ENCODE measurements around the gene CTXN2.

DNA sequence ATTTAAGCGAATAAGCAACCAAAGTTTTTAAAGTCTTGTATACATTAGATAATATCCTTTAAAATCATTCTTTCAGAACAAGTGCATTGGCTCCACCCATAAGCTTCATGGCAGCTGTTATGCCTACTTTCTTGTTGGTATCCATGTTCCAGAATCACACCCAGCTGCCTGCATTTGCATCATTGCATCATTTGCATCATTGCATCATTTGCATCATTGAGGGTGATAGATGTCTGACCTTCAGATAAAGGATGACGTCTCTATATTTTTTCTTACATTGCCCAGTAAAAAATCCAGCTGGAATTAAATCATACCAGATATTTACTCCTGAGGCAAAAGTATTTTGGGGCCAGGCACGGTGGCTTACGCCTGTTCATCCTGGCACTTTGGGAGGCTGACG lies 56.9 kb downstream of the CTXN2 start:
- TF ChIP-seq FOS (IDR thresholded peaks at IDR 0.05; ENCODE audit: low read depth, low read length), result no peak
- 0 out of 2 replicates have a peak, but pooled peaks have one; percentile 8 for TF ChIP-seq CEBPB (IDR thresholded peaks at IDR 0.05; ENCODE audit: low read depth, low read length)
- TF ChIP-seq, protein P1, sequence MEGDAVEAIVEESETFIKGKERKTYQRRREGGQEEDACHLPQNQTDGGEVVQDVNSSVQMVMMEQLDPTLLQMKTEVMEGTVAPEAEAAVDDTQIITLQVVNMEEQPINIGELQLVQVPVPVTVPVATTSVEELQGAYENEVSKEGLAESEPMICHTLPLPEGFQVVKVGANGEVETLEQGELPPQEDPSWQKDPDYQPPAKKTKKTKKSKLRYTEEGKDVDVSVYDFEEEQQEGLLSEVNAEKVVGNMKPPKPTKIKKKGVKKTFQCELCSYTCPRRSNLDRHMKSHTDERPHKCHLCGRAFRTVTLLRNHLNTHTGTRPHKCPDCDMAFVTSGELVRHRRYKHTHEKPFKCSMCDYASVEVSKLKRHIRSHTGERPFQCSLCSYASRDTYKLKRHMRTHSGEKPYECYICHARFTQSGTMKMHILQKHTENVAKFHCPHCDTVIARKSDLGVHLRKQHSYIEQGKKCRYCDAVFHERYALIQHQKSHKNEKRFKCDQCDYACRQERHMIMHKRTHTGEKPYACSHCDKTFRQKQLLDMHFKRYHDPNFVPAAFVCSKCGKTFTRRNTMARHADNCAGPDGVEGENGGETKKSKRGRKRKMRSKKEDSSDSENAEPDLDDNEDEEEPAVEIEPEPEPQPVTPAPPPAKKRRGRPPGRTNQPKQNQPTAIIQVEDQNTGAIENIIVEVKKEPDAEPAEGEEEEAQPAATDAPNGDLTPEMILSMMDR (conservative IDR thresholded peaks at IDR 0.05; ENCODE audit: low read depth, low read length), result no peak
- no peak for TF ChIP-seq SMC3 (IDR thresholded peaks at IDR 0.05; ENCODE audit: low read depth, low read length)
- no peak for TF ChIP-seq POLR2A (IDR thresholded peaks at IDR 0.05; ENCODE audit: low read depth, low read length)
- TF ChIP-seq USF2 (IDR thresholded peaks at IDR 0.05; ENCODE audit: low read depth, low read length), result no peak
- no peak for TF ChIP-seq BHLHE40 (IDR thresholded peaks at IDR 0.05; ENCODE audit: low read depth, low read length)
- TF ChIP-seq RAD21 (IDR thresholded peaks at IDR 0.05; ENCODE audit: low read length), result no peak
- TF ChIP-seq MAZ (IDR thresholded peaks at IDR 0.05; ENCODE audit: borderline replicate concordance, low read depth, low read length), result no peak
- TF ChIP-seq MXI1 (IDR thresholded peaks at IDR 0.05; ENCODE audit: borderline replicate concordance, low read depth, low read length), result no peak
- no peak for TF ChIP-seq ELK1 (IDR thresholded peaks at IDR 0.05; ENCODE audit: borderline replicate concordance, low read depth, low read length)
- no peak for TF ChIP-seq RFX5 (IDR thresholded peaks at IDR 0.05; ENCODE audit: low read depth, low read length)

Data from IMR-90 (cell line).